GM12878 (cell line): ENCODE data around the gene KCNC4. TPM values are rescaled to one million over a fixed set of nuclear protein-coding genes. Genes with fewer than 3 reads are reported as not detected.

Experiments used
- ATAC-seq: fragments of 200-7000 bp; cut with Tn5 transposase; 3 replicates; pipeline ENCODE4 v1.9.1; 2020; ENCODE audit warnings: mild to moderate bottlenecking, moderate library complexity
- BruUV-seq: library from RNA; stranded (reverse); fragments of 400-500 nt; replicated peaks from 2 replicates; lab custom pipeline; 2021; lab: Mats Ljungman, UMichigan
- CTCF ChIA-PET: fragments of 300-600 bp; sonication (Branson Sonifier 250); formaldehyde crosslinking; extraction: SDS; loops from one replicate; lab custom pipeline; 2021; ENCODE audit warnings: inconsistent platforms; lab: Yijun Ruan, JAX
- POLR2A ChIA-PET: fragments of 350-600 bp; formaldehyde crosslinking; extraction: SDS; loops from one replicate; lab custom pipeline; 2021; ENCODE audit warnings: inconsistent platforms; lab: Charles Lee
- RAD21 ChIA-PET: fragments of 300-600 bp; sonication (Branson Sonifier 250); formaldehyde crosslinking; loops from one replicate; lab custom pipeline; 2023; ENCODE audit warnings: antibody characterized with exemption; ENCODE audit not compliant: unreplicated experiment; lab: Charles Lee
- SMC1A ChIA-PET: fragments of 300-600 bp; sonication (Branson Sonifier 250); formaldehyde crosslinking; loops from one replicate; lab custom pipeline; 2023; ENCODE audit not compliant: unreplicated experiment, uncharacterized antibody; lab: Charles Lee
- DNase-seq: peaks from one replicate; pipeline ENCODE4 v3.0.0-alpha.2; 2011; ENCODE audit warnings: low read depth, low spot score
- FAIRE-seq: peaks from 3 replicates; lab custom pipeline; 2011; peaks lifted over from hg19 to GRCh38; lab: Jason Lieb, UNC
- H2AFZ ChIP-seq: 2 replicates; pipeline ENCODE4 v1.6.0; 2011; ENCODE audit warnings: low read depth, low read length, control low read depth; ENCODE audit not compliant: control insufficient read depth
- H3K27ac ChIP-seq: 2 replicates; pipeline ENCODE4 v1.5.1; 2011; ENCODE audit warnings: control low read depth; ENCODE audit not compliant: control insufficient read depth, insufficient read depth
- H3K27me3 ChIP-seq, 2 experiments: replicated peaks in 1 of 2; 2 replicates each; pipeline versions ENCODE4 v1.6.0 to v1.6.1; 2011; ENCODE audit warnings: low read length in 1 of 2; ENCODE audit not compliant: control insufficient read depth in 2 of 2, insufficient read depth in 2 of 2
- H3K36me3 ChIP-seq, 2 experiments: 2 replicates each; pipeline ENCODE4 v1.5.1; 2011; ENCODE audit warnings: low read length in 1 of 2; ENCODE audit not compliant: control insufficient read depth in 2 of 2, insufficient read depth in 2 of 2
- H3K4me1 ChIP-seq: 2 replicates; pipeline ENCODE4 v1.6.1; 2011; ENCODE audit warnings: mild to moderate bottlenecking, low read length, moderate library complexity, mixed read lengths; ENCODE audit not compliant: control insufficient read depth, insufficient read depth
- H3K4me2 ChIP-seq: 2 replicates; pipeline ENCODE4 v1.6.0; 2011; ENCODE audit warnings: control low read depth; ENCODE audit not compliant: control insufficient read depth, insufficient read depth
- H3K4me3 ChIP-seq: fragments of 200-600 bp; sonication (generic); 2 replicates; pipeline ENCODE4 v1.5.1; 2016
- H3K79me2 ChIP-seq: 2 replicates; pipeline ENCODE4 v1.6.0; 2011; ENCODE audit warnings: low read length; ENCODE audit not compliant: control insufficient read depth, insufficient read depth
- H3K9ac ChIP-seq: 2 replicates; pipeline ENCODE4 v1.8.0; 2011; ENCODE audit warnings: low read length, control low read depth, mixed read lengths; ENCODE audit not compliant: control insufficient read depth, insufficient read depth
- H3K9me3 ChIP-seq: replicated peaks from 3 replicates; pipeline ENCODE4 v1.5.1; 2011; ENCODE audit warnings: mild to moderate bottlenecking, low read length; ENCODE audit not compliant: control insufficient read depth, insufficient read depth
- H4K20me1 ChIP-seq: 2 replicates; pipeline ENCODE4 v1.6.0; 2011; ENCODE audit not compliant: control insufficient read depth, insufficient read depth
- BCL11A ChIP-seq: IDR thresholded peaks from 2 replicates; pipeline ENCODE4 v1.6.1; 2011; ENCODE audit warnings: low read depth, low read length
- CBX3 ChIP-seq: fragments of 200-600 bp; sonication (generic); IDR thresholded peaks from 2 replicates; pipeline ENCODE4 v1.6.1; 2016; ENCODE audit warnings: low read depth, borderline replicate concordance
- JUNB ChIP-seq: IDR thresholded peaks from 2 replicates; pipeline ENCODE4 v1.6.1; 2016; ENCODE audit warnings: antibody characterized with exemption, mild to moderate bottlenecking
- RELA ChIP-seq: fragments of 450-650 bp; IDR thresholded peaks from 2 replicates; pipeline ENCODE4 v1.8.0; 2014; ENCODE audit warnings: borderline replicate concordance; ENCODE audit not compliant: partially characterized antibody
- SMAD1 ChIP-seq: fragments of 450-650 bp; IDR thresholded peaks from 2 replicates; pipeline ENCODE4 v1.6.1; 2018; ENCODE audit warnings: mild to moderate bottlenecking, low read depth; ENCODE audit not compliant: partially characterized antibody
- STAT3 ChIP-seq: IDR thresholded peaks from 2 replicates; pipeline ENCODE4 v1.6.1; 2011; ENCODE audit warnings: low read depth, low read length, improper control_type of control experiment
- WGBS: methylation state at CpG from one replicate; pipeline ENCODE4 v1.1.6; 2016; ENCODE audit warnings: low lambda C conversion rate; ENCODE audit not compliant: insufficient replicate concordance, insufficient coverage; ENCODE audit errors: missing lambda C conversion rate; 5-methylcytosine and 5-hydroxymethylcytosine counted together
- in situ Hi-C: fragments of 300-500 bp; cut with MboI; formaldehyde crosslinking; loops from 9 replicates; pipeline ENCODE4 v1.14.3; 2018; ENCODE audit warnings: mixed read lengths
- intact Hi-C: fragments of 100-400 bp; cut with micrococcal nuclease; formaldehyde crosslinking; loops from one replicate; pipeline ENCODE4 v1.14.2; 2022; ENCODE audit not compliant: unreplicated experiment
- polyA plus RNA-seq, 11 experiments: library from polyadenylated mRNA; depleted of rRNA in 4 of 11; unstranded in 6 of 11; stranded (reverse) in 5 of 11; fragments of >200 nt; fragmentation: Nextera tagmentation in 4 of 11; fragmentation: Illumina TruSeq in 1 of 11; extraction: Ambion mirVana in 4 of 11; extraction: Trizol in 1 of 11; gene quantifications; 1 replicate in 1 of 11; 2 replicates in 10 of 11; pipeline versions ENCODE4 v1.2.1 to v1.2.3, GENCODE V29; 2011 to 2016; ENCODE audit warnings: inconsistent platforms in 2 of 11, missing spikeins in 2 of 11, low read depth in 1 of 11
- total RNA-seq, 4 experiments: library from RNA; depleted of rRNA in 3 of 4; stranded (reverse); fragments of >200 nt in 3 of 4; fragmentation: Illumina TruSeq in 1 of 4; extraction: Trizol in 1 of 4; gene quantifications; 2 replicates each; pipeline versions ENCODE4 v1.2.1 to v1.2.3, GENCODE V29; 2013 to 2021
- TF ChIP-seq, protein P1 (sequence below): fragments of 450-650 bp; IDR thresholded peaks from 2 replicates; pipeline ENCODE4 v1.6.1; 2017; ENCODE audit warnings: mild to moderate bottlenecking, moderate library complexity
- TF ChIP-seq, protein P2 (sequence below): fragments of 450-650 bp; IDR thresholded peaks from 2 replicates; pipeline ENCODE4 v1.6.1; 2018; ENCODE audit warnings: mild to moderate bottlenecking, low read depth, moderate library complexity; ENCODE audit not compliant: partially characterized antibody
- TF ChIP-seq, protein P3 (sequence below): fragments of 450-650 bp; IDR thresholded peaks from 2 replicates; pipeline ENCODE4 v1.6.1; 2017; ENCODE audit warnings: mild to moderate bottlenecking, moderate library complexity

Gene KCNC4
- total and polyA plus RNA-seq, 10 of the 15 experiments (the other 5 are each of a cell fraction or from before 2014, with no cell fraction given): 0.06 to 1.7 (median 0.36) TPM

- FAIRE-seq: no peak
- POLR2A ChIA-PET: interaction anchor here (0.7 kb wide), 1 partner anchor 131 kb away, joined by 3 read pairs; no protein-coding TSS in a partner anchor
- WGBS: 44% methylated on average over 6 of the region's 6 CpGs
These were observed 4.4 kb upstream of the KCNC4 start for GRCh38 chr1:110205591-110206155.

More at GRCh38 chr1:110205591-110206155, 4.4 kb upstream of the KCNC4 start:
- Histone ChIP-seq H3K4me2 (no peak overlapping the region), H3K27me3 (no peaks in the 10 kb centered on the region; a peak in 2 of 4 replicates), H3K4me1 (peaks cover 4% of the 10 kb centered on the region; the same call in 1 of the 2 replicates), H3K36me3 (no peaks in the 10 kb centered on the region), H4K20me1 (no peaks in the 10 kb centered on the region), H3K79me2 (no peaks in the 10 kb centered on the region), H3K27ac (no peak overlapping the region), H2AFZ (no peak overlapping the region), H3K4me3 (no peak overlapping the region), H3K9ac (no peak overlapping the region), H3K9me3 (no peaks in the 10 kb centered on the region)
- ChIA-PET CTCF (interaction anchor here (0.5 to 18.8 kb wide), 11 partner anchors 10 to 292 kb away, joined by 3 to 753 read pairs (median 62); partner anchors contain the start of genes LAMTOR5 and RBM15), RAD21 (interaction anchor here (1.0 to 6.0 kb wide), 7 partner anchors 108 to 290 kb away, joined by 3 to 319 read pairs (median 51); no protein-coding TSS in a partner anchor), SMC1A (interaction anchor here (1.1 to 17.8 kb wide), 7 partner anchors 34 to 291 kb away, joined by 3 to 524 read pairs (median 28); partner anchors contain the start of gene RBM15)
- intact Hi-C loops: no loop called here
- in situ Hi-C loops: loop anchor here (5.0 kb wide), 1 partner anchor 202 kb away; the partner anchor contains the start of gene LAMTOR5
- no peak for TF ChIP-seq JUNB
- no peak for TF ChIP-seq RELA
- TF ChIP-seq, protein P1, sequence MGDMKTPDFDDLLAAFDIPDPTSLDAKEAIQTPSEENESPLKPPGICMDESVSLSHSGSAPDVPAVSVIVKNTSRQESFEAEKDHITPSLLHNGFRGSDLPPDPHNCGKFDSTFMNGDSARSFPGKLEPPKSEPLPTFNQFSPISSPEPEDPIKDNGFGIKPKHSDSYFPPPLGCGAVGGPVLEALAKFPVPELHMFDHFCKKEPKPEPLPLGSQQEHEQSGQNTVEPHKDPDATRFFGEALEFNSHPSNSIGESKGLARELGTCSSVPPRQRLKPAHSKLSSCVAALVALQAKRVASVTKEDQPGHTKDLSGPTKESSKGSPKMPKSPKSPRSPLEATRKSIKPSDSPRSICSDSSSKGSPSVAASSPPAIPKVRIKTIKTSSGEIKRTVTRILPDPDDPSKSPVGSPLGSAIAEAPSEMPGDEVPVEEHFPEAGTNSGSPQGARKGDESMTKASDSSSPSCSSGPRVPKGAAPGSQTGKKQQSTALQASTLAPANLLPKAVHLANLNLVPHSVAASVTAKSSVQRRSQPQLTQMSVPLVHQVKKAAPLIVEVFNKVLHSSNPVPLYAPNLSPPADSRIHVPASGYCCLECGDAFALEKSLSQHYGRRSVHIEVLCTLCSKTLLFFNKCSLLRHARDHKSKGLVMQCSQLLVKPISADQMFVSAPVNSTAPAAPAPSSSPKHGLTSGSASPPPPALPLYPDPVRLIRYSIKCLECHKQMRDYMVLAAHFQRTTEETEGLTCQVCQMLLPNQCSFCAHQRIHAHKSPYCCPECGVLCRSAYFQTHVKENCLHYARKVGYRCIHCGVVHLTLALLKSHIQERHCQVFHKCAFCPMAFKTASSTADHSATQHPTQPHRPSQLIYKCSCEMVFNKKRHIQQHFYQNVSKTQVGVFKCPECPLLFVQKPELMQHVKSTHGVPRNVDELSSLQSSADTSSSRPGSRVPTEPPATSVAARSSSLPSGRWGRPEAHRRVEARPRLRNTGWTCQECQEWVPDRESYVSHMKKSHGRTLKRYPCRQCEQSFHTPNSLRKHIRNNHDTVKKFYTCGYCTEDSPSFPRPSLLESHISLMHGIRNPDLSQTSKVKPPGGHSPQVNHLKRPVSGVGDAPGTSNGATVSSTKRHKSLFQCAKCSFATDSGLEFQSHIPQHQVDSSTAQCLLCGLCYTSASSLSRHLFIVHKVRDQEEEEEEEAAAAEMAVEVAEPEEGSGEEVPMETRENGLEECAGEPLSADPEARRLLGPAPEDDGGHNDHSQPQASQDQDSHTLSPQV: no peak
- no peak for TF ChIP-seq BCL11A
- TF ChIP-seq, protein P2, sequence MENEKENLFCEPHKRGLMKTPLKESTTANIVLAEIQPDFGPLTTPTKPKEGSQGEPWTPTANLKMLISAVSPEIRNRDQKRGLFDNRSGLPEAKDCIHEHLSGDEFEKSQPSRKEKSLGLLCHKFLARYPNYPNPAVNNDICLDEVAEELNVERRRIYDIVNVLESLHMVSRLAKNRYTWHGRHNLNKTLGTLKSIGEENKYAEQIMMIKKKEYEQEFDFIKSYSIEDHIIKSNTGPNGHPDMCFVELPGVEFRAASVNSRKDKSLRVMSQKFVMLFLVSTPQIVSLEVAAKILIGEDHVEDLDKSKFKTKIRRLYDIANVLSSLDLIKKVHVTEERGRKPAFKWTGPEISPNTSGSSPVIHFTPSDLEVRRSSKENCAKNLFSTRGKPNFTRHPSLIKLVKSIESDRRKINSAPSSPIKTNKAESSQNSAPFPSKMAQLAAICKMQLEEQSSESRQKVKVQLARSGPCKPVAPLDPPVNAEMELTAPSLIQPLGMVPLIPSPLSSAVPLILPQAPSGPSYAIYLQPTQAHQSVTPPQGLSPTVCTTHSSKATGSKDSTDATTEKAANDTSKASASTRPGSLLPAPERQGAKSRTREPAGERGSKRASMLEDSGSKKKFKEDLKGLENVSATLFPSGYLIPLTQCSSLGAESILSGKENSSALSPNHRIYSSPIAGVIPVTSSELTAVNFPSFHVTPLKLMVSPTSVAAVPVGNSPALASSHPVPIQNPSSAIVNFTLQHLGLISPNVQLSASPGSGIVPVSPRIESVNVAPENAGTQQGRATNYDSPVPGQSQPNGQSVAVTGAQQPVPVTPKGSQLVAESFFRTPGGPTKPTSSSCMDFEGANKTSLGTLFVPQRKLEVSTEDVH: no peak
- TF ChIP-seq SMAD1: no peak
- no peak for TF ChIP-seq STAT3
- TF ChIP-seq, protein P3, sequence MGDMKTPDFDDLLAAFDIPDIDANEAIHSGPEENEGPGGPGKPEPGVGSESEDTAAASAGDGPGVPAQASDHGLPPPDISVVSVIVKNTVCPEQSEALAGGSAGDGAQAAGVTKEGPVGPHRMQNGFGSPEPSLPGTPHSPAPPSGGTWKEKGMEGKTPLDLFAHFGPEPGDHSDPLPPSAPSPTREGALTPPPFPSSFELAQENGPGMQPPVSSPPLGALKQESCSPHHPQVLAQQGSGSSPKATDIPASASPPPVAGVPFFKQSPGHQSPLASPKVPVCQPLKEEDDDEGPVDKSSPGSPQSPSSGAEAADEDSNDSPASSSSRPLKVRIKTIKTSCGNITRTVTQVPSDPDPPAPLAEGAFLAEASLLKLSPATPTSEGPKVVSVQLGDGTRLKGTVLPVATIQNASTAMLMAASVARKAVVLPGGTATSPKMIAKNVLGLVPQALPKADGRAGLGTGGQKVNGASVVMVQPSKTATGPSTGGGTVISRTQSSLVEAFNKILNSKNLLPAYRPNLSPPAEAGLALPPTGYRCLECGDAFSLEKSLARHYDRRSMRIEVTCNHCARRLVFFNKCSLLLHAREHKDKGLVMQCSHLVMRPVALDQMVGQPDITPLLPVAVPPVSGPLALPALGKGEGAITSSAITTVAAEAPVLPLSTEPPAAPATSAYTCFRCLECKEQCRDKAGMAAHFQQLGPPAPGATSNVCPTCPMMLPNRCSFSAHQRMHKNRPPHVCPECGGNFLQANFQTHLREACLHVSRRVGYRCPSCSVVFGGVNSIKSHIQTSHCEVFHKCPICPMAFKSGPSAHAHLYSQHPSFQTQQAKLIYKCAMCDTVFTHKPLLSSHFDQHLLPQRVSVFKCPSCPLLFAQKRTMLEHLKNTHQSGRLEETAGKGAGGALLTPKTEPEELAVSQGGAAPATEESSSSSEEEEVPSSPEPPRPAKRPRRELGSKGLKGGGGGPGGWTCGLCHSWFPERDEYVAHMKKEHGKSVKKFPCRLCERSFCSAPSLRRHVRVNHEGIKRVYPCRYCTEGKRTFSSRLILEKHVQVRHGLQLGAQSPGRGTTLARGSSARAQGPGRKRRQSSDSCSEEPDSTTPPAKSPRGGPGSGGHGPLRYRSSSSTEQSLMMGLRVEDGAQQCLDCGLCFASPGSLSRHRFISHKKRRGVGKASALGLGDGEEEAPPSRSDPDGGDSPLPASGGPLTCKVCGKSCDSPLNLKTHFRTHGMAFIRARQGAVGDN: no peak
- TF ChIP-seq CBX3: no peak
- ATAC-seq (no peak), DNase-seq (no peak)
- no TSS peak for BruUV-seq
